ENCODE results near the gene ADSS1.

The ADSS1 gene

GRCh38 chr14:104770072-104770579 lies 46.1 kb downstream of the ADSS1 start:
- no peak for DNase-seq (ENCODE audit: low read depth)

DNA sequence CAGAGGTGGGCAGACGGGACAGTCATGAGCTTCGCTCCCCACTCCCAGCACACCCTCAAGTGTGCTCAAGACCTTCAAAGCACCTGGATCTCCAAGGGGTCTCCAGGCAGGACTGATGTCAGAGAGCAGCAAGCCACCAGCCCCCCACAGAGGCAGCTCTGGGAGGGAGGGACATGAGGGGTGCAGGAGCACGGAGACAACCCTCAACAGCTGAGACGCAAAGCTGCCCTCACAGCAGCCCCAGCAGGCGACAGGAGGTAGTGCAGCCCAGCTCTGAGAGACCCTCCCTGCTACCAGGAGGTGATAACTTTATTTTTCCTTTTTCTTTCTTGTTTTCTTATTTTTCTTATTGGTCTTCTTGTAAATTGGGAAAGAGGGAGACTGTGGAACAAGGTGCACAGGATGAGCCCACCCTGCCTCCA lies 46.8 kb downstream of the ADSS1 start:
- no peak for DNase-seq (ENCODE audit: low read depth)

- DNase-seq (ENCODE audit: low read depth): no peak
These were observed 47.3 kb downstream of the ADSS1 start for GRCh38 chr14:104771374-104771773.

DNA sequence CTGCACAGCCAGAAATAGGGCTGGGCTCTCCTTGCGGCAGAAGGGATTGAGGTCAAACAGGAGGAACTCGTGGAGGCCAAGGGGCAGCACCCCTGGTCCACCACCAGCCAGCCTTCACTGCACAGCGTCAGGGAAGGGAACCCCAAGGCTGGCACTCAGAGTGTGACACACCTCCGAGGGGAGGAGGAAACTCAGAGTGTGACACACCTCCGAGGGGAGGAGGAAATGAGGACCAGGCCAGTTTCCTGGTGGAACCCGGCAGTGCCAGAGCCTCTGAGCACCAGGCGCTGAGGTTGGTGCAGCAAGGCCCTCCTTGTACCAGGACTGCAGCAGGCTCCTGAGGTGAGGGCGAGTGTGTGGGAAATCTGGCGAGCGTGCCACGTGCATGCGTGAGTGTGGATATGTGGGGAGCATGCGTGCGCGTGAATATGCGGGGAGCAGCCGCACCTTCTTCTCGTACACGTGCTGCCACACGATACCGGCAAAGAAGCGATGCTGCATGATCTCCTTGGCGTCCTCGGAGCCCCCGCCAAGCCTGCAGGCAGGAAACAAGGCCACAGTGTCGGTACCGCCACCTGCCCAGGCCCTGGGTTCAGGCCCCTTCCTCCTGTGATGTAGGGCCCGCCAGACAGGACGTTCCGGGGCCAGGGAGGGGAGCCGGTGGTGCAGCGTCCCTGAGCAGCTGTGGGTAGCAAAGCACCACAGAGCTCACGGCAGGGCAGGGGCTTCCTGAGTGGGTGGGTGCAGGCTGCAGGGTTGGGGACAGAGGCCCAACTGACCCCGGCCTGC lies 48.1 kb downstream of the ADSS1 start:
- no peak for DNase-seq (ENCODE audit: low read depth)

DNA sequence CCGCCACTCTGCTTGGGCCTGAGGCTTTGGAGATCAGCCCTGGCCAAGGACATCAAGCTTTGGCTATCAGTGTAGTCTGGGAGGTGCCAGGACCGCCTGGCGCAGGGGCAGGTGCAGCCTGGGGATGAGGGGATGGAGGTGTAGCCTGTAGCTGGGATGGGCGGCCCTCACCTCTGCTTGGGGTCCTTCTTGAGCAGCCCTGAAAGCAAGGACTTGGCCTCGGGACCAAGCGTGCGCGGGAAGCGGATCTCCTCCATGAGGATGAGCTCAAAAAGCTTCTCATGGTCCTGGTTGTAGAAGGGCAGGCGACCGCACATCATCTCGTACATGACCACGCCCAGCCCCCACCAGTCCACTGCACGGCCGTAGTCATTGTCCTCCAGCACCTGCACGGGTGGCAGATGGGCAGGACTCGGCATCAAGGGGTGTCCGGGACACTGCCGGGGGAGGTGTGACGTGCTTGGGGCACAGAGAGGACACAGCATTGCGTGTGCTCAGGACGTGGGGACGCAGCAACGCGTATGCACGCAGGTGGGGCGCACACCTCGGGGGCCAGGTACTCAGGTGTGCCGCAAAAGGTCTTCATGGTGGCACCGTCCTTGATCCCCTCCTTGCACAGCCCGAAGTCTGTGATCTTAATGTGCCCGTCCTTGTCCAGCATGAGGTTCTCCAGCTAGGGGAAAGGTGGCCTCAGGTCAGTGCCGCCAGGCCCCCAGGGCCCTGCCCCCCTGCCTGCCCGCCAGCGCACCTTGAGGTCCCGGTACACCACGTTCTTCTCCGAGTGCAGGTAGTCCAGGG lies 48.9 kb downstream of the ADSS1 start:
- no peak for DNase-seq (ENCODE audit: low read depth)

- DNase-seq (ENCODE audit: low read depth): no peak
These were observed 49.8 kb downstream of the ADSS1 start for GRCh38 chr14:104773505-104774452.

DNA sequence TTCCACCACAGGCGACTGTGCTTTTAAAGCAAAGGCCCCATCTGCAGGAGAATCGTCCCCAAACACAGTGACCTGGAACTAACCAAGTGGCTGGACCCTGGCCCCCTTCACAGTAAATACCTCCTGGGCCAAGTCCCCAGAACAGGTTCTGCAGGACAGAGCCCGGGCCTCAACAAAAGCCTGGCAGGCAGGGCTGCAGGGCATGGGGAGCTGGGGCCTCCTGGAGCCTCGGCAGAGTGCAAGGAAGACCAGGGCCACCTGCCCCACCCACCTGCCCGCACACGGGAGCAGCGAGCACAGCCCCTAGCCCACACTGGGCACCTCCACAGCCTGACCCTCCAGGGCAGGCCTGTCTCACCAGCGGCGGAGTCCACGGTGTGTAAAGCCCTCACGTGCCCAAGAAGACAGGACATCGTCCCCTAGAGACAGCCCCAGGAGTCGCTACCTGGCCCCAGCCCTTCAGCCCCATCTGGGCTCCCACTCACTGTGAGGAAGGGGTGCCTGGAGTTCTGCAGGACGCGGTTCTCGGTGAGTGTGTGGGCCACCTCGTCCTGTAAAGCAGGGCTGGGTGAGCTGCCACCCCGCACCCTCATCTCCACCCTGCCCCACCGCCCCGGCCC lies 50.5 kb downstream of the ADSS1 start:
- DNase-seq (ENCODE audit: low read depth): no peak

DNA sequence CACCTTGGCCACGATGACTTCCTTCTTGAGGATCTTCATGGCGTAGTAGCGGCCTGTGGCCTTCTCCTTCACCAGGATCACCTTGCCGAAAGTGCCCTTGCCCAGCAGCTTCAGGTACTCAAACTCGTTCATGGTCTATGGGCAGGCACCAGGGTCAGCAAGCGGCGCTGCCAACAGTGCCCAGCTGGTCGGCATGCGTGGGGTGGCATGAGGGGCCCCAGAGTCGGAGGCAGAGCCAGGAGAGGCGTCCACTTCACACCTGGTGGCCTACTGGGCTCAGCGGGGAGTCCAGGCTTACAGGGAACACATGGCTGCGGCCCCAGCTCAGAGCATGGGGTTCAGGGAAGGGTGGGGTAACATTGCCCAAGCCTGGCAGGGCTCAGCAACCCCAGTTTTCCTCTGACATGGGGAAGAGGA lies 51.1 kb downstream of the ADSS1 start:
- no peak for DNase-seq (ENCODE audit: low read depth)

GRCh38 chr14:104776481-104776880 lies 52.5 kb downstream of the ADSS1 start:
- DNase-seq (ENCODE audit: low read depth): no peak

GRCh38 chr14:104776961-104777807 lies 53.2 kb downstream of the ADSS1 start:
- DNase-seq (ENCODE audit: low read depth): no peak

DNA sequence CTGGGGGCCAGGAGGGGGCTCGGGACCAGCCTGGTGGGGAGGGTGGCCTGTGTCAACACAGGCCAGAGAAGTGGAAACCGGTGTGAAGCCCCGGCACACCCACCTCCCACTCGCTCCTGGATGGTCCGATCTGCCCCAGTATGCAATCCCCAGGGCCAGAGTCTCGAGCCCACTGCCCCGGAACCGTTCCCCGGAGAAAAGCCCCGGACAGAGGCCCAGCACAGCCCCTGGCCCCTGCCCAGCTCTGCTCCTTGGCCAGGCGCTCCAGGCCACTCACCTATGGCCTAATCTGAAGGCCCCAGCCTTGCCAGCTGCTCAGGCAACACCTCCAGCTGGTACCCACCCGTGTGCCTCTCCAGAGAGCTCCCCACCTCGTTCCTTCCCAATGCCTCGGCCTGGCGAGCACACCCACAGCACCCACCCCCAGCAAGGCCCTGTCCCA lies 53.8 kb downstream of the ADSS1 start:
- DNase-seq (ENCODE audit: low read depth): no peak

DNA sequence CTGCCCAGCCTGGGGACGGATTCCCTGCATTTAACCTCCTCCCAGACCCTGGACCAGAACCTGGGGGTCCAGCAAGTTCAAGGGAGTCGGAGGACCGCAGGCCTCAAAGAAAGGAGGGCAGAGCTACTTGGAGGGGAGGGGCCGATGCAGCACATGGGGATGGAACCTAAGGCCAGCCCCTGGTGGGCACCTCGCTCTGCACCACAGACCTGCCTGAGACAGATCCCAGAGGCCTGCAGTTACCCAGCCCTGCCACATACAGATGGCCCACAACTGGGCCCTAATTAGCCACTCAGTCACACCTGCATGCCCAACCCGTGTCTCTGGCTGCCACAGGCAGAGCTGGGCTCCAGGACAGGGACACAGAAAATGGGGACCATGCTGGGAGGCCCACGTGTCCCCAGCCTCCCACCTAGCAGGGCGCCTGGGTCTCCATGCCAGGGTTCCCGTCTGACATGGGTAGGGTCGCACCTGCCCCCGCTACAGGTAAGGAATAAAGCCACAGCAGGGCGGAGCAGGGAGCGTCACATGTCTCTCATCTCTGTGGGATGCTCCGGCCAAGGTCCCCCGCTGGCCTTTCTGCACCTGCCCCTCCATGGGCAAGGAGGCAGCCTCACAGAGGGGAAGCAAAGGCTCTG lies 54.8 kb downstream of the ADSS1 start:
- no peak for DNase-seq (ENCODE audit: low read depth)

- no peak for DNase-seq (ENCODE audit: low read depth)
These were observed 55.9 kb downstream of the ADSS1 start for GRCh38 chr14:104779776-104780512.

DNA sequence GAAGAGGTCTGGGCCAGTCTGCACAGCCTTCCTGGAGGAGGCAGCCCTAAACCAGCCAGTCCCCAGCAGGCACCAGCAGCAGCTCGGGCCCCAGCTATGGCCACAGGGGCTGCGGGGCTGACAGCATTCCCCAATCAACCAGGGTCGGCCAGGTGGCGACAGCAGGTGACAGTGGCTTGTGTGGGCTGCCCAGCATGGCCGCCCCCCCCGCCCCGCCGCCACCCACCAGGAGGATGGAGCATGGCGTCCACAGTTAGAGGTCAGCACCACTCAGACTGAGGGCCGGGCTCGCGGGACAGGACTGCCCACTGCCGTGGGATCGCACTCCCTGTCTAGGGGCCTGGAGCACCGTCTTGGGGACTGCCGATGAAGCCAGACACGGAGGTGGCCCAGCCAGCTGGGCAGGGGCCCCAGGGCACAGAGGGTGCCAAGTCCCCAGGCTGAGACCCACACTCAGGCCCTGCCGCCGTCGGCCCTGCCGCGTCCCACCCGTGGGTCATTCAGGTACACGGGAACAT lies 56.5 kb downstream of the ADSS1 start:
- DNase-seq (ENCODE audit: low read depth): no peak

DNA sequence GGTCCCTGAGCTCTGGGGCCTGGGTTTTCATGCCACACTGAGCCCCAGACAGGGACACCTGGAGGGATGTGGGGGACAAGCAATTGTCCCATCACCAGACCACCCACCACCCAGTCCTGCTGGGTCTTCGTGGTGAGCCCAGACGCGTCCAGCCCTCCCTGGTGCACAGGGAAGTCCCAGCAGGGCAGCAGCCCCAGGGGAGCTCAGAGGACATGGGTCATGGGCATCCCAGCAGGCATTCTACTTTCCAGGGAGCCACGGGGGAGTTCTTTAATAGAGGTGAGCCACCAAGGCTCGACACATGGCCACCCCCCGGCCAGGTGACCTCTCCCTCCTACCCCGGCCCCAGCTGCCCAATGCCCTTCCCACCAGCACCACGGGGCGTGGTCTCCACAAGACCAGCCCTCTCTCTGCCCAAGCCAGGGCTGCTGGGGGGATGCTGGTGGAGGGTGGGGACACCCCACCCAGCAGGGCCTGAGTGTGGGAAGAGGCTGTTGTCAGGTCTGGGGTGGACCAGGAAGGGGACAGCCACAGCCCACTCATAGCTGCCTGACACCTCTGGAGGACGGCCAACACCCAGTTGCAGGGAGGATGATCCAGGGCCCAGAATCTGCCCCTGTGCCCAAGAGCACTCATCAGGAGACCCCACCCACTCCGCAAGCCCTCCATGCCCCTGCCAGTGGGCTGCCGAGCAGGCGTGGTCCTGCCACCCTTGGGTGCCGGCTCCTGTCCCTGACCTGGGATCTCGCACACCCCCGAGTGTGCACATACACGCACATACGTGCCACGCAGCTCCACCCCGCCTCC lies 57.4 kb downstream of the ADSS1 start:
- DNase-seq (ENCODE audit: low read depth): no peak

DNA sequence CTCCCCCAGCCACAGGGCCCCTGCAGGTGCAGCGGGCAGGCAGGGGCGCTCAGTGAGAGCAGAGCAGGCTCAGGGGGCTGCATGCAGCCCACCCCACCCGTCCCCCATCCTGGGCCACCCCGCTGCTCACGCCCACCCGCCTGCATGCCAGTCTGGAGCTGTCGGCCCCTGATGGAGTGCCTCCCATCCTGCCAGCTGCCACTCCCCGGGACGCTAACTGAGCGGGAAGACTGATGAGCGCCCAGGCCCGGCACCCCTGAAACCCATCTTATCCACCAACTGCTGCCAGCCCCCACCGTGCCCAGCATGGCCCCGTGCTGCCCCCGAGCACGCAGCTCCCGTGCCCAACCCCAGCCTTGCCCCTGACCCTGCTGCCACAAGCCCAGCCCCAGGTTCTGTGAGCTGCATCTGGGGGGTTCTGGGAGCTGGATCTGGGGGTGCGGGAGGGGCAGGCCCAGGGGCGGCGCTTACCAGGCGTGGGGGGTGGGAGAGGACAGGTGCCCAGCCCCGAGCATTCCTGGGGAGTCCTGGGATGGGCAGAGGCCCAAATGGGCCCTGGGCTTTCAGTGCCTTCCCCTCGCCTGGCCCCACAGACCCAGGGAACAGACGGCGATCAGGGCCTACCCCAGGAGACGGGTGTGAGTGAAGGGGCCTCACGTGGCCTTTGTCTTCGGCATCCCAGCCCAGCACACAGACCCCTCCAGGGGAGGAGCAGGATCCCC lies 58.2 kb downstream of the ADSS1 start:
- DNase-seq (ENCODE audit: low read depth): no peak

- no peak for DNase-seq (ENCODE audit: low read depth)
These were observed 58.7 kb downstream of the ADSS1 start for GRCh38 chr14:104782808-104783139.

All from T follicular helper cell (primary cell).